GM23338 (cell line): ENCODE data around the gene BTBD16. TPM values are rescaled to one million over a fixed set of nuclear protein-coding genes. Genes with fewer than 3 reads are reported as not detected.

Experiments used
- ATAC-seq: fragments of 200-7000 bp; cut with Tn5 transposase; 3 replicates; pipeline ENCODE4 v1.9.1; 2020
- DNase-seq: peaks from one replicate; pipeline ENCODE4 v3.0.0-alpha.2; 2015; ENCODE audit warnings: low spot score
- H2AFZ ChIP-seq: fragments of 200-600 bp; sonication (generic); 2 replicates; pipeline ENCODE4 v1.8.0; 2016; ENCODE audit warnings: antibody characterized with exemption, mild to moderate bottlenecking, moderate library complexity
- H3F3A ChIP-seq: fragments of 200-600 bp; sonication (generic); replicated peaks from 2 replicates; pipeline ENCODE4 v1.8.0; 2017; ENCODE audit warnings: antibody characterized with exemption, mixed run types, low read depth
- H3K27ac ChIP-seq: fragments of 200-600 bp; sonication (generic); 2 replicates; pipeline ENCODE4 v1.6.1; 2016; ENCODE audit warnings: low read depth
- H3K27me3 ChIP-seq: fragments of 200-600 bp; sonication (generic); 2 replicates; pipeline ENCODE4 v1.8.0; 2016; ENCODE audit warnings: mild to moderate bottlenecking, mixed run types, moderate library complexity; ENCODE audit not compliant: insufficient read depth
- H3K36me3 ChIP-seq: fragments of 200-600 bp; sonication (generic); 2 replicates; pipeline ENCODE4 v1.8.0; 2016; ENCODE audit warnings: mild to moderate bottlenecking; ENCODE audit not compliant: insufficient read depth
- H3K4me1 ChIP-seq: fragments of 200-600 bp; sonication (generic); 2 replicates; pipeline ENCODE4 v1.8.0; 2016; ENCODE audit warnings: mild to moderate bottlenecking, moderate library complexity; ENCODE audit not compliant: insufficient read depth
- H3K4me2 ChIP-seq: fragments of 200-600 bp; sonication (generic); 2 replicates; pipeline ENCODE4 v1.7.1; 2017; ENCODE audit warnings: mixed run types
- H3K4me3 ChIP-seq: fragments of 200-600 bp; sonication (generic); 2 replicates; pipeline ENCODE4 v1.6.1; 2016; ENCODE audit warnings: mixed run types
- H3K79me2 ChIP-seq: fragments of 200-600 bp; sonication (generic); replicated peaks from 2 replicates; pipeline ENCODE4 v1.8.0; 2017; ENCODE audit warnings: mild to moderate bottlenecking; ENCODE audit not compliant: insufficient read depth
- H3K9me2 ChIP-seq: fragments of 200-600 bp; sonication (generic); 2 replicates; pipeline ENCODE4 v1.8.0; 2017; ENCODE audit not compliant: insufficient read depth
- H4K20me1 ChIP-seq: fragments of 200-600 bp; sonication (generic); replicated peaks from 2 replicates; pipeline ENCODE4 v1.8.0; 2017; ENCODE audit warnings: mild to moderate bottlenecking; ENCODE audit not compliant: insufficient read depth
- H3K27ac Mint-ChIP-seq: 2 replicates; pipeline ENCODE4 v1.8.0; 2020; ENCODE audit warnings: inconsistent platforms, mild to moderate bottlenecking, moderate library complexity, mixed read lengths
- H3K27me3 Mint-ChIP-seq: 3 replicates; pipeline ENCODE4 v1.8.0; 2022; ENCODE audit warnings: low read depth, mild to moderate bottlenecking, moderate library complexity, mixed read lengths, inconsistent platforms; ENCODE audit not compliant: insufficient read depth, poor library complexity
- H3K36me3 Mint-ChIP-seq: 3 replicates; pipeline ENCODE4 v1.8.0; 2021; ENCODE audit warnings: low read depth, mild to moderate bottlenecking, inconsistent platforms, moderate library complexity, mixed read lengths
- H3K4me1 Mint-ChIP-seq: 3 replicates; pipeline ENCODE4 v1.8.0; 2020; ENCODE audit warnings: mild to moderate bottlenecking, inconsistent platforms, mixed read lengths
- H3K4me3 Mint-ChIP-seq: 3 replicates; pipeline ENCODE4 v1.8.0; 2021; ENCODE audit warnings: moderate library complexity, mild to moderate bottlenecking, inconsistent platforms, mixed read lengths
- H3K9me3 Mint-ChIP-seq: 3 replicates; pipeline ENCODE4 v1.8.0; 2020; ENCODE audit warnings: moderate library complexity, mild to moderate bottlenecking, inconsistent platforms, mixed read lengths
- ETS1 ChIP-seq: IDR thresholded peaks from 2 replicates; pipeline ENCODE4 v1.6.1; 2016; ENCODE audit warnings: antibody characterized with exemption
- EZH2 ChIP-seq: fragments of 200-600 bp; sonication (generic); IDR thresholded peaks from one replicate; pipeline ENCODE4 v1.8.0; 2017; ENCODE audit warnings: antibody characterized with exemption, mild to moderate bottlenecking, low read depth; ENCODE audit not compliant: unreplicated experiment
- JUNB ChIP-seq: IDR thresholded peaks from one replicate; pipeline ENCODE4 v1.6.1; 2016; ENCODE audit warnings: antibody characterized with exemption; ENCODE audit not compliant: unreplicated experiment
- polyA plus RNA-seq: library from polyadenylated mRNA; unstranded; fragments of >200 nt; fragmentation: Nextera tagmentation; extraction: Ambion mirVana; gene quantifications from 2 replicates; pipeline ENCODE4 v1.2.1, GENCODE V29; 2016
- total RNA-seq: library from RNA; depleted of rRNA; stranded (reverse); fragments of >200 nt; shearing (Covaris generic); gene quantifications from 2 replicates; pipeline ENCODE4 v1.2.3, GENCODE V29; 2014
- TF ChIP-seq, protein P1 (sequence below): fragments of 250-450 bp; sonication (Bioruptor Pico); IDR thresholded peaks from 2 replicates; pipeline ENCODE4 v1.5.0; 2020; ENCODE audit warnings: mild to moderate bottlenecking, moderate library complexity
- TF ChIP-seq, protein P2 (sequence below), 2 experiments: fragments of 200-600 bp in 1 of 2; sonication (generic) in 1 of 2; conservative IDR thresholded peaks; 2 replicates each; pipeline versions ENCODE4 v1.5.1 to v1.6.1; 2016 to 2017; ENCODE audit warnings: antibody characterized with exemption in 2 of 2, low read depth in 2 of 2, mild to moderate bottlenecking in 2 of 2, moderate library complexity in 1 of 2
- TF ChIP-seq, protein P3 (sequence below): IDR thresholded peaks from one replicate; pipeline ENCODE4 v1.6.1; 2018; ENCODE audit warnings: antibody characterized with exemption; ENCODE audit not compliant: unreplicated experiment

Gene BTBD16
- total and polyA plus RNA-seq, 2 experiments from 2014 or later: not detected

- H3K27ac ChIP-seq: no peak overlapping the region
- no peak overlapping the region for H3K27ac Mint-ChIP-seq
- H3K4me1 ChIP-seq: no peaks in the 10 kb centered on the region
- no peaks in the 10 kb centered on the region for H3K9me3 Mint-ChIP-seq
- no peak for ATAC-seq
- DNase-seq: no peak
- H2AFZ ChIP-seq: no peak overlapping the region
- H3K4me2 ChIP-seq: no peak overlapping the region
- 0 out of 2 replicates have a peak, but pooled peaks cover 2% of the 10 kb centered on the region for H4K20me1 ChIP-seq
- no peaks in the 10 kb centered on the region for H3K79me2 ChIP-seq
- H3K4me1 Mint-ChIP-seq: no peaks in the 10 kb centered on the region
- H3K36me3 ChIP-seq: peaks cover 26% of the 10 kb centered on the region
- no peak overlapping the region for H3K4me3 Mint-ChIP-seq
- H3F3A ChIP-seq: no peaks in the 10 kb centered on the region
- H3K36me3 Mint-ChIP-seq: peaks cover 47% of the 10 kb centered on the region
- H3K27me3 ChIP-seq: no peaks in the 10 kb centered on the region
- TF ChIP-seq EZH2: no peak
- no peak for TF ChIP-seq ETS1
- TF ChIP-seq, protein P1, sequence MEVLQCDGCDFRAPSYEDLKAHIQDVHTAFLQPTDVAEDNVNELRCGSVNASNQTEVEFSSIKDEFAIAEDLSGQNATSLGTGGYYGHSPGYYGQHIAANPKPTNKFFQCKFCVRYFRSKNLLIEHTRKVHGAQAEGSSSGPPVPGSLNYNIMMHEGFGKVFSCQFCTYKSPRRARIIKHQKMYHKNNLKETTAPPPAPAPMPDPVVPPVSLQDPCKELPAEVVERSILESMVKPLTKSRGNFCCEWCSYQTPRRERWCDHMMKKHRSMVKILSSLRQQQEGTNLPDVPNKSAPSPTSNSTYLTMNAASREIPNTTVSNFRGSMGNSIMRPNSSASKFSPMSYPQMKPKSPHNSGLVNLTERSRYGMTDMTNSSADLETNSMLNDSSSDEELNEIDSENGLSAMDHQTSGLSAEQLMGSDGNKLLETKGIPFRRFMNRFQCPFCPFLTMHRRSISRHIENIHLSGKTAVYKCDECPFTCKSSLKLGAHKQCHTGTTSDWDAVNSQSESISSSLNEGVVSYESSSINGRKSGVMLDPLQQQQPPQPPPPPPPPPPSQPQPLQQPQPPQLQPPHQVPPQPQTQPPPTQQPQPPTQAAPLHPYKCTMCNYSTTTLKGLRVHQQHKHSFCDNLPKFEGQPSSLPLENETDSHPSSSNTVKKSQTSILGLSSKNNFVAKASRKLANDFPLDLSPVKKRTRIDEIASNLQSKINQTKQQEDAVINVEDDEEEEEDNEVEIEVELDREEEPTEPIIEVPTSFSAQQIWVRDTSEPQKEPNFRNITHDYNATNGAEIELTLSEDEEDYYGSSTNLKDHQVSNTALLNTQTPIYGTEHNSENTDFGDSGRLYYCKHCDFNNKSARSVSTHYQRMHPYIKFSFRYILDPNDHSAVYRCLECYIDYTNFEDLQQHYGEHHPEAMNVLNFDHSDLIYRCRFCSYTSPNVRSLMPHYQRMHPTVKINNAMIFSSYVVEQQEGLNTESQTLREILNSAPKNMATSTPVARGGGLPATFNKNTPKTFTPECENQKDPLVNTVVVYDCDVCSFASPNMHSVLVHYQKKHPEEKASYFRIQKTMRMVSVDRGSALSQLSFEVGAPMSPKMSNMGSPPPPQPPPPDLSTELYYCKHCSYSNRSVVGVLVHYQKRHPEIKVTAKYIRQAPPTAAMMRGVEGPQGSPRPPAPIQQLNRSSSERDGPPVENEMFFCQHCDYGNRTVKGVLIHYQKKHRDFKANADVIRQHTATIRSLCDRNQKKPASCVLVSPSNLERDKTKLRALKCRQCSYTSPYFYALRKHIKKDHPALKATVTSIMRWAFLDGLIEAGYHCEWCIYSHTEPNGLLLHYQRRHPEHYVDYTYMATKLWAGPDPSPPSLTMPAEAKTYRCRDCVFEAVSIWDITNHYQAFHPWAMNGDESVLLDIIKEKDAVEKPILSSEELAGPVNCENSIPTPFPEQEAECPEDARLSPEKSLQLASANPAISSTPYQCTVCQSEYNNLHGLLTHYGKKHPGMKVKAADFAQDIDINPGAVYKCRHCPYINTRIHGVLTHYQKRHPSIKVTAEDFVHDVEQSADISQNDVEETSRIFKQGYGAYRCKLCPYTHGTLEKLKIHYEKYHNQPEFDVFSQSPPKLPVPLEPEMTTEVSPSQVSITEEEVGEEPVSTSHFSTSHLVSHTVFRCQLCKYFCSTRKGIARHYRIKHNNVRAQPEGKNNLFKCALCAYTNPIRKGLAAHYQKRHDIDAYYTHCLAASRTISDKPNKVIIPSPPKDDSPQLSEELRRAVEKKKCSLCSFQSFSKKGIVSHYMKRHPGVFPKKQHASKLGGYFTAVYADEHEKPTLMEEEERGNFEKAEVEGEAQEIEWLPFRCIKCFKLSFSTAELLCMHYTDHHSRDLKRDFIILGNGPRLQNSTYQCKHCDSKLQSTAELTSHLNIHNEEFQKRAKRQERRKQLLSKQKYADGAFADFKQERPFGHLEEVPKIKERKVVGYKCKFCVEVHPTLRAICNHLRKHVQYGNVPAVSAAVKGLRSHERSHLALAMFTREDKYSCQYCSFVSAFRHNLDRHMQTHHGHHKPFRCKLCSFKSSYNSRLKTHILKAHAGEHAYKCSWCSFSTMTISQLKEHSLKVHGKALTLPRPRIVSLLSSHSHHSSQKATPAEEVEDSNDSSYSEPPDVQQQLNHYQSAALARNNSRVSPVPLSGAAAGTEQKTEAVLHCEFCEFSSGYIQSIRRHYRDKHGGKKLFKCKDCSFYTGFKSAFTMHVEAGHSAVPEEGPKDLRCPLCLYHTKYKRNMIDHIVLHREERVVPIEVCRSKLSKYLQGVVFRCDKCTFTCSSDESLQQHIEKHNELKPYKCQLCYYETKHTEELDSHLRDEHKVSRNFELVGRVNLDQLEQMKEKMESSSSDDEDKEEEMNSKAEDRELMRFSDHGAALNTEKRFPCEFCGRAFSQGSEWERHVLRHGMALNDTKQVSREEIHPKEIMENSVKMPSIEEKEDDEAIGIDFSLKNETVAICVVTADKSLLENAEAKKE (CRISPR knock-in tag): no peak
- TF ChIP-seq, protein P2, sequence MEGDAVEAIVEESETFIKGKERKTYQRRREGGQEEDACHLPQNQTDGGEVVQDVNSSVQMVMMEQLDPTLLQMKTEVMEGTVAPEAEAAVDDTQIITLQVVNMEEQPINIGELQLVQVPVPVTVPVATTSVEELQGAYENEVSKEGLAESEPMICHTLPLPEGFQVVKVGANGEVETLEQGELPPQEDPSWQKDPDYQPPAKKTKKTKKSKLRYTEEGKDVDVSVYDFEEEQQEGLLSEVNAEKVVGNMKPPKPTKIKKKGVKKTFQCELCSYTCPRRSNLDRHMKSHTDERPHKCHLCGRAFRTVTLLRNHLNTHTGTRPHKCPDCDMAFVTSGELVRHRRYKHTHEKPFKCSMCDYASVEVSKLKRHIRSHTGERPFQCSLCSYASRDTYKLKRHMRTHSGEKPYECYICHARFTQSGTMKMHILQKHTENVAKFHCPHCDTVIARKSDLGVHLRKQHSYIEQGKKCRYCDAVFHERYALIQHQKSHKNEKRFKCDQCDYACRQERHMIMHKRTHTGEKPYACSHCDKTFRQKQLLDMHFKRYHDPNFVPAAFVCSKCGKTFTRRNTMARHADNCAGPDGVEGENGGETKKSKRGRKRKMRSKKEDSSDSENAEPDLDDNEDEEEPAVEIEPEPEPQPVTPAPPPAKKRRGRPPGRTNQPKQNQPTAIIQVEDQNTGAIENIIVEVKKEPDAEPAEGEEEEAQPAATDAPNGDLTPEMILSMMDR (conservative IDR thresholded peaks at IDR 0.05; ENCODE audit: low read depth in 2 of 2): no peak
- TF ChIP-seq, protein P3, sequence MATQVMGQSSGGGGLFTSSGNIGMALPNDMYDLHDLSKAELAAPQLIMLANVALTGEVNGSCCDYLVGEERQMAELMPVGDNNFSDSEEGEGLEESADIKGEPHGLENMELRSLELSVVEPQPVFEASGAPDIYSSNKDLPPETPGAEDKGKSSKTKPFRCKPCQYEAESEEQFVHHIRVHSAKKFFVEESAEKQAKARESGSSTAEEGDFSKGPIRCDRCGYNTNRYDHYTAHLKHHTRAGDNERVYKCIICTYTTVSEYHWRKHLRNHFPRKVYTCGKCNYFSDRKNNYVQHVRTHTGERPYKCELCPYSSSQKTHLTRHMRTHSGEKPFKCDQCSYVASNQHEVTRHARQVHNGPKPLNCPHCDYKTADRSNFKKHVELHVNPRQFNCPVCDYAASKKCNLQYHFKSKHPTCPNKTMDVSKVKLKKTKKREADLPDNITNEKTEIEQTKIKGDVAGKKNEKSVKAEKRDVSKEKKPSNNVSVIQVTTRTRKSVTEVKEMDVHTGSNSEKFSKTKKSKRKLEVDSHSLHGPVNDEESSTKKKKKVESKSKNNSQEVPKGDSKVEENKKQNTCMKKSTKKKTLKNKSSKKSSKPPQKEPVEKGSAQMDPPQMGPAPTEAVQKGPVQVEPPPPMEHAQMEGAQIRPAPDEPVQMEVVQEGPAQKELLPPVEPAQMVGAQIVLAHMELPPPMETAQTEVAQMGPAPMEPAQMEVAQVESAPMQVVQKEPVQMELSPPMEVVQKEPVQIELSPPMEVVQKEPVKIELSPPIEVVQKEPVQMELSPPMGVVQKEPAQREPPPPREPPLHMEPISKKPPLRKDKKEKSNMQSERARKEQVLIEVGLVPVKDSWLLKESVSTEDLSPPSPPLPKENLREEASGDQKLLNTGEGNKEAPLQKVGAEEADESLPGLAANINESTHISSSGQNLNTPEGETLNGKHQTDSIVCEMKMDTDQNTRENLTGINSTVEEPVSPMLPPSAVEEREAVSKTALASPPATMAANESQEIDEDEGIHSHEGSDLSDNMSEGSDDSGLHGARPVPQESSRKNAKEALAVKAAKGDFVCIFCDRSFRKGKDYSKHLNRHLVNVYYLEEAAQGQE: no peak
- TF ChIP-seq JUNB: no peak
- H3K27me3 Mint-ChIP-seq: peaks cover 2% of the 10 kb centered on the region
- no peak overlapping the region for H3K4me3 ChIP-seq
- H3K9me2 ChIP-seq: no peaks in the 10 kb centered on the region
These were observed 33.6 kb upstream of the BTBD16 start for GRCh38 chr10:122237331-122237990.
